HEK293 (cell line): ENCODE data around the gene PIEZO1.
A peak's percentile ranks its signal among the peaks of the same experiment; 100 is the strongest.

Experiments
- CTCF ChIA-PET: fragments of 350-600 bp; formaldehyde crosslinking; extraction: SDS; loops from one replicate; lab custom pipeline; 2021; ENCODE audit warnings: antibody characterized with exemption; lab: Yijun Ruan, JAX
- POLR2A ChIA-PET: fragments of 300-600 bp; formaldehyde crosslinking; extraction: SDS; loops from one replicate; lab custom pipeline; 2020; ENCODE audit warnings: antibody characterized with exemption, inconsistent platforms; lab: Yijun Ruan, JAX
- H3K27ac ChIP-seq: fragments of 200-500 bp; sonication (Bioruptor generic); 2 replicates; pipeline ENCODE4 v1.5.1; 2014; ENCODE audit warnings: low read depth, low read length, control low read depth, inconsistent platforms; ENCODE audit errors: extremely low read depth
- H3K36me3 ChIP-seq, 2 experiments: fragments of 200-500 bp in 1 of 2; sonication (Bioruptor generic) in 1 of 2; 1 replicate in 1 of 2; 2 replicates in 1 of 2; pipeline ENCODE4 v1.5.1; 2014 to 2017; ENCODE audit warnings: inconsistent platforms in 2 of 2, low read length in 2 of 2; ENCODE audit not compliant: control insufficient read depth in 2 of 2, insufficient read depth in 1 of 2
- H3K4me1 ChIP-seq: fragments of 200-500 bp; sonication (Bioruptor generic); 2 replicates; pipeline ENCODE4 v1.5.1; 2014; ENCODE audit warnings: mild to moderate bottlenecking, low read length, inconsistent platforms; ENCODE audit not compliant: control insufficient read depth, insufficient read depth
- H3K4me3 ChIP-seq: 2 replicates; pipeline ENCODE4 v1.5.1; 2011; ENCODE audit warnings: low read depth, mild to moderate bottlenecking, control low read depth, low read length, moderate library complexity
- H3K9me3 ChIP-seq: fragments of 200-500 bp; sonication (Bioruptor generic); 2 replicates; pipeline ENCODE4 v1.5.1; 2014; ENCODE audit warnings: low read depth, low read length, inconsistent platforms; ENCODE audit not compliant: control insufficient read depth, insufficient read depth
- HOXC10 ChIP-seq: sonication (generic); formaldehyde crosslinking; IDR thresholded peaks from 2 replicates; pipeline ENCODE4 v1.8.1; 2023; ENCODE audit warnings: mild to moderate bottlenecking, missing genetic modification reagents
- PATZ1 ChIP-seq: fragments of 450-650 bp; formaldehyde crosslinking; IDR thresholded peaks from 2 replicates; pipeline ENCODE4 v1.5.1; 2016; ENCODE audit warnings: missing biosample characterization, missing genetic modification characterization
- PRDM10 ChIP-seq: fragments of 450-650 bp; formaldehyde crosslinking; IDR thresholded peaks from 2 replicates; pipeline ENCODE4 v1.5.1; 2016; ENCODE audit warnings: missing biosample characterization, missing genetic modification characterization
- SP3 ChIP-seq: fragments of 450-650 bp; formaldehyde crosslinking; IDR thresholded peaks from 2 replicates; pipeline ENCODE4 v1.5.1; 2016; ENCODE audit warnings: missing biosample characterization, missing genetic modification characterization
- ZBTB17 ChIP-seq: fragments of 450-650 bp; formaldehyde crosslinking; IDR thresholded peaks from 2 replicates; pipeline ENCODE4 v1.5.1; 2016; ENCODE audit warnings: missing biosample characterization, missing genetic modification characterization
- ZFHX2 ChIP-seq: fragments of 450-650 bp; formaldehyde crosslinking; conservative IDR thresholded peaks from 2 replicates; pipeline ENCODE4 v1.5.1; 2016; ENCODE audit warnings: missing biosample characterization, missing genetic modification characterization
- ZFP3 ChIP-seq: fragments of 450-650 bp; formaldehyde crosslinking; IDR thresholded peaks from 2 replicates; pipeline ENCODE4 v1.5.1; 2016; ENCODE audit warnings: low read depth, missing biosample characterization, missing genetic modification characterization
- ZNF114 ChIP-seq: fragments of 450-650 bp; formaldehyde crosslinking; IDR thresholded peaks from 2 replicates; pipeline ENCODE4 v1.5.0; 2017; ENCODE audit warnings: missing biosample characterization, missing genetic modification characterization
- ZNF184 ChIP-seq: fragments of 450-650 bp; IDR thresholded peaks from 2 replicates; pipeline ENCODE4 v1.5.1; 2018; ENCODE audit warnings: missing biosample characterization, mild to moderate bottlenecking, missing genetic modification characterization
- ZNF214 ChIP-seq: fragments of 450-650 bp; formaldehyde crosslinking; IDR thresholded peaks from 2 replicates; pipeline ENCODE4 v1.5.1; 2017; ENCODE audit warnings: missing biosample characterization, mild to moderate bottlenecking, missing genetic modification characterization, borderline replicate concordance
- ZNF350 ChIP-seq: fragments of 450-650 bp; formaldehyde crosslinking; IDR thresholded peaks from 2 replicates; pipeline ENCODE4 v1.5.0; 2017; ENCODE audit warnings: missing biosample characterization, mild to moderate bottlenecking, missing genetic modification characterization
- ZNF416 ChIP-seq: fragments of 450-650 bp; formaldehyde crosslinking; IDR thresholded peaks from 2 replicates; pipeline ENCODE4 v1.5.1; 2016; ENCODE audit warnings: missing biosample characterization, missing genetic modification characterization
- ZNF433 ChIP-seq: fragments of 450-650 bp; formaldehyde crosslinking; IDR thresholded peaks from 2 replicates; pipeline ENCODE4 v1.5.1; 2016; ENCODE audit warnings: missing biosample characterization, missing genetic modification characterization, low read depth
- ZNF654 ChIP-seq: fragments of 450-650 bp; formaldehyde crosslinking; IDR thresholded peaks from 2 replicates; pipeline ENCODE4 v1.5.1; 2016; ENCODE audit warnings: low read depth, missing biosample characterization, missing genetic modification characterization
- TF ChIP-seq, protein P1 (sequence below): fragments of 450-650 bp; formaldehyde crosslinking; IDR thresholded peaks from 2 replicates; pipeline ENCODE4 v1.5.1; 2016; ENCODE audit warnings: missing biosample characterization, missing genetic modification characterization, low read depth
- TF ChIP-seq, protein P2 (sequence below): fragments of 450-650 bp; formaldehyde crosslinking; IDR thresholded peaks from 2 replicates; pipeline ENCODE4 v1.5.1; 2016; ENCODE audit warnings: missing biosample characterization, missing genetic modification characterization, low read depth
- TF ChIP-seq, protein P3 (sequence below): fragments of 450-650 bp; IDR thresholded peaks from 2 replicates; pipeline ENCODE4 v1.5.1; 2018; ENCODE audit warnings: missing biosample characterization, mild to moderate bottlenecking, missing genetic modification characterization

PIEZO1 gene

DNA sequence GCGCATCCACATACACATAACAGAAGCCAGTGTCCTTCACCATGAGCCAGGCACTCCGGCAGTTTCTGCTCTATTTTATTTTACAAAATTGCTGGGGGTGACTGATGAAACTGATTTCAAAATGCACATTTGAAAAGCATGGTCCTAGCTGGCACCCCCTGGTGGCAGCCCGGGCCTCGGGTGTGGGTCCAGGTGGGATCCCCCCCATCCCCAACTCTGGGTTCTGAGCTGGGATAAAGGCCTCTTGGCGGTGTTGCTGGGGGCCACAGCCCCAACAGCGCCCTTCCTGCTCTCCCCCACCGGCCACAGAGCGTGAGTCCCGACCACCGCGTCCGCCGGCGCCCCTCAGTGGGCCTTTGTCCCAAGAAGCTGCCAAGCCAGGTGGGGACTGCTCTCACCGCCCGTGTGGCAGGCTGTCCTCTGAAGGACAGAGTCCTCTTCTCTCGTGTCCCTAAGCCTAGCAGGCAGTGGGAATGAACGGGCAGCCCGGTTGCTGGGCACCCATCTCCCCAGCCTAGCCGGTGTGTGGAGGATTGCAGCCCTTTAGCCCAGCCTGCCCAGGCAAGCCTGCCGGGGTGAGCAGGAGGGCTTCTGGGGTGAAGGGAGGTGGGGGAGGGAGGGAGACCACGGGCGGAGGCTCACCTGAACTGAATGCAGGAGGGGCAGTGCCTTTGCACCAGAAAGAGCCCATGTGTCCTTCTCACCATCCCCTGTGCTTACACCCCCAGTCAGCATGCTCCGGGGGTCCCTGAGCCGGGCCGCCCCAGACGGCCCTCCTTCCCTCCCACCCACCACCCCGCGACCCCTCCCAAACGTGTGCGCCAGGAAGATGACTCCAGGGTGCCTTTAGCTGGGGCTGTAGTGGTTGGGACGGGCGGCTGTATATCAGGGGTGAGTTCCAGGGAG lies 99.6 kb downstream of the PIEZO1 start (continued):
- TF ChIP-seq PRDM10 (tag by site-specific recombination) (0 out of 2 replicates have a peak, but pooled peaks have one; percentile 8), ZNF654 (tag by site-specific recombination) (no peak), ZBTB17 (no peak), ZNF114 (no peak), ZNF433 (tag by site-specific recombination) (no peak), PATZ1 (no peak; the same call in 1 of the 2 replicates), ZFP3 (tag by site-specific recombination) (no peak)

GRCh38 chr16:88684569-88685155 lies 100.4 kb downstream of the PIEZO1 start:
- POLR2A ChIA-PET = no interaction called here
- CTCF ChIA-PET = interaction anchor here (0.7 to 1.4 kb wide), 4 partner anchors 17 to 313 kb away, joined by 3 to 4 read pairs (median 3); no protein-coding TSS in a partner anchor
- TF ChIP-seq, protein P1, sequence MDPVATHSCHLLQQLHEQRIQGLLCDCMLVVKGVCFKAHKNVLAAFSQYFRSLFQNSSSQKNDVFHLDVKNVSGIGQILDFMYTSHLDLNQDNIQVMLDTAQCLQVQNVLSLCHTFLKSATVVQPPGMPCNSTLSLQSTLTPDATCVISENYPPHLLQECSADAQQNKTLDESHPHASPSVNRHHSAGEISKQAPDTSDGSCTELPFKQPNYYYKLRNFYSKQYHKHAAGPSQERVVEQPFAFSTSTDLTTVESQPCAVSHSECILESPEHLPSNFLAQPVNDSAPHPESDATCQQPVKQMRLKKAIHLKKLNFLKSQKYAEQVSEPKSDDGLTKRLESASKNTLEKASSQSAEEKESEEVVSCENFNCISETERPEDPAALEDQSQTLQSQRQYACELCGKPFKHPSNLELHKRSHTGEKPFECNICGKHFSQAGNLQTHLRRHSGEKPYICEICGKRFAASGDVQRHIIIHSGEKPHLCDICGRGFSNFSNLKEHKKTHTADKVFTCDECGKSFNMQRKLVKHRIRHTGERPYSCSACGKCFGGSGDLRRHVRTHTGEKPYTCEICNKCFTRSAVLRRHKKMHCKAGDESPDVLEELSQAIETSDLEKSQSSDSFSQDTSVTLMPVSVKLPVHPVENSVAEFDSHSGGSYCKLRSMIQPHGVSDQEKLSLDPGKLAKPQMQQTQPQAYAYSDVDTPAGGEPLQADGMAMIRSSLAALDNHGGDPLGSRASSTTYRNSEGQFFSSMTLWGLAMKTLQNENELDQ (tag by site-specific recombination) = no peak
- no peak for TF ChIP-seq HOXC10
- TF ChIP-seq ZNF184 (tag by site-specific recombination) = no peak
- TF ChIP-seq SP3 = no peak
- TF ChIP-seq, protein P2, sequence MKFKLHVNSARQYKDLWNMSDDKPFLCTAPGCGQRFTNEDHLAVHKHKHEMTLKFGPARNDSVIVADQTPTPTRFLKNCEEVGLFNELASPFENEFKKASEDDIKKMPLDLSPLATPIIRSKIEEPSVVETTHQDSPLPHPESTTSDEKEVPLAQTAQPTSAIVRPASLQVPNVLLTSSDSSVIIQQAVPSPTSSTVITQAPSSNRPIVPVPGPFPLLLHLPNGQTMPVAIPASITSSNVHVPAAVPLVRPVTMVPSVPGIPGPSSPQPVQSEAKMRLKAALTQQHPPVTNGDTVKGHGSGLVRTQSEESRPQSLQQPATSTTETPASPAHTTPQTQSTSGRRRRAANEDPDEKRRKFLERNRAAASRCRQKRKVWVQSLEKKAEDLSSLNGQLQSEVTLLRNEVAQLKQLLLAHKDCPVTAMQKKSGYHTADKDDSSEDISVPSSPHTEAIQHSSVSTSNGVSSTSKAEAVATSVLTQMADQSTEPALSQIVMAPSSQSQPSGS = no peak
- no peak for TF ChIP-seq ZNF350 (tag by site-specific recombination)
- TF ChIP-seq ZNF214 (tag by site-specific recombination) = no peak
- no peak for TF ChIP-seq ZNF416 (tag by site-specific recombination)
- TF ChIP-seq, protein P3, sequence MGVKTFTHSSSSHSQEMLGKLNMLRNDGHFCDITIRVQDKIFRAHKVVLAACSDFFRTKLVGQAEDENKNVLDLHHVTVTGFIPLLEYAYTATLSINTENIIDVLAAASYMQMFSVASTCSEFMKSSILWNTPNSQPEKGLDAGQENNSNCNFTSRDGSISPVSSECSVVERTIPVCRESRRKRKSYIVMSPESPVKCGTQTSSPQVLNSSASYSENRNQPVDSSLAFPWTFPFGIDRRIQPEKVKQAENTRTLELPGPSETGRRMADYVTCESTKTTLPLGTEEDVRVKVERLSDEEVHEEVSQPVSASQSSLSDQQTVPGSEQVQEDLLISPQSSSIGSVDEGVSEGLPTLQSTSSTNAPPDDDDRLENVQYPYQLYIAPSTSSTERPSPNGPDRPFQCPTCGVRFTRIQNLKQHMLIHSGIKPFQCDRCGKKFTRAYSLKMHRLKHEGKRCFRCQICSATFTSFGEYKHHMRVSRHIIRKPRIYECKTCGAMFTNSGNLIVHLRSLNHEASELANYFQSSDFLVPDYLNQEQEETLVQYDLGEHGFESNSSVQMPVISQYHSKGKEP (tag by site-specific recombination) = no peak
- TF ChIP-seq ZFHX2 (tag by site-specific recombination) = no peak

More at GRCh38 chr16:88684569-88685155, 100.4 kb downstream of the PIEZO1 start:
- no peaks in the 10 kb centered on the region for H3K36me3 ChIP-seq
- peaks cover 9% of the 10 kb centered on the region; the same call in 1 of the 2 replicates for H3K4me1 ChIP-seq
- no peak overlapping the region for H3K27ac ChIP-seq
- H3K4me3 ChIP-seq = no peak overlapping the region
- H3K9me3 ChIP-seq = no peaks in the 10 kb centered on the region
